ENCODE measurements around the gene SERBP1. TPM values are rescaled to one million over a fixed set of nuclear protein-coding genes. Genes with fewer than 3 reads are reported as not detected.

Gene SERBP1
- total RNA-seq, 4 donors from 2014 or later: 282 to 394 (median 357) TPM

DNA sequence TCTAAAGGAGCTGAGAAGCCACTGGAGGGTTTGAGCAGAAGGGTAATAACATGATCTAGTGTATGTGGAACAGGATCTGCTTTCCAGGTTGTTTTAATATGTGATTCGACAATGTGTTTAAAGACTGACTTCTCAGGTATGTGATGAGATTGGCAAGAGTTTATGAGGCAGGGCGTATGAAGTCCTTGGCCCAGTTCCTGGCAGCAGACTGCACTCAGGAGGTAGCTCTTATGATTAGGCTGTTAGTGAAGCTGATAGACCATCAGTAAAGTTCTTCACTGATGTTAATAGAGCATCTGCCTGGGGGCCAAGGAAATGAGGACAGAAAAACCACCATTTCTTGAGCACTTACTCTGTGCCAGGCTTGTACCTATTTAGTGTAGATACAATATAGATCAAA, 41.9 kb upstream of the SERBP1 start:
- peaks cover 0 to 26% (median 10%) of the 10 kb centered on the region in 3 donors for H3K4me1 ChIP-seq
- H3K4me3 ChIP-seq: no peak overlapping the region
- no peaks in the 10 kb centered on the region for H3K36me3 ChIP-seq
- H3K27me3 ChIP-seq: no peaks in the 10 kb centered on the region
- WGBS, 2 donors: 47 to 56% methylated on average over 1 to 2 of the region's 2 CpGs
- no peak overlapping the region for H3K27ac ChIP-seq
- TF ChIP-seq POLR2A (IDR thresholded peaks at IDR 0.05): no peak
- TF ChIP-seq CTCF (IDR thresholded peaks at IDR 0.05): no peak
- no peak for DNase-seq
- H3K9me3 ChIP-seq: no peaks in the 10 kb centered on the region
- intact Hi-C loops (cut with DNase I): no loop called here

DNA sequence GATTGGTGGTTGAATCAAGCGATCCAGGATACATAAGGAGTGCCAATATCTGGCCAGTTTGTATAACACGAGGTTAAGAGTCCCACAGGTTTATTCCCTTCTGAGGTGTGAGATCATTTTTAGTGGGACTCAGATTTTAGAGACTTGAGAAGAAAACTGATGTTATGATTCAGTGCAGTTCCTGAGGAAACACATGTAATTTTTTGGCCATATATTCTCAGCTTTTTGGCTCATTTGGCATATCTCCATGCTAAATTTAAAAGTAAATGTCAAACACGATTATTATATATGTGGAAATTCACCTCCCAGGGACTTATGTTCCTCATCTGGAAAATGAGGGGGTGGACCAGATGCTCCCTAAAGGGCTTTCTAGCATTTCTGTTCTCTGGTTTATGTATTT, 39.2 kb upstream of the SERBP1 start:
- no peak for DNase-seq
- Histone ChIP-seq H3K4me3 (no peak overlapping the region), H3K27me3 (no peaks in the 10 kb centered on the region), H3K36me3 (no peaks in the 10 kb centered on the region), H3K27ac (no peak overlapping the region), H3K4me1 (peaks cover 0 to 44% (median 17%) of the 10 kb centered on the region in 3 donors), H3K9me3 (no peaks in the 10 kb centered on the region)
- TF ChIP-seq CTCF (IDR thresholded peaks at IDR 0.05) (no peak), POLR2A (IDR thresholded peaks at IDR 0.05) (no peak)
- 42 to 44% methylated on average over 3 of the region's 3 CpGs for WGBS, 2 donors
- intact Hi-C loops (cut with DNase I): no loop called here

DNA sequence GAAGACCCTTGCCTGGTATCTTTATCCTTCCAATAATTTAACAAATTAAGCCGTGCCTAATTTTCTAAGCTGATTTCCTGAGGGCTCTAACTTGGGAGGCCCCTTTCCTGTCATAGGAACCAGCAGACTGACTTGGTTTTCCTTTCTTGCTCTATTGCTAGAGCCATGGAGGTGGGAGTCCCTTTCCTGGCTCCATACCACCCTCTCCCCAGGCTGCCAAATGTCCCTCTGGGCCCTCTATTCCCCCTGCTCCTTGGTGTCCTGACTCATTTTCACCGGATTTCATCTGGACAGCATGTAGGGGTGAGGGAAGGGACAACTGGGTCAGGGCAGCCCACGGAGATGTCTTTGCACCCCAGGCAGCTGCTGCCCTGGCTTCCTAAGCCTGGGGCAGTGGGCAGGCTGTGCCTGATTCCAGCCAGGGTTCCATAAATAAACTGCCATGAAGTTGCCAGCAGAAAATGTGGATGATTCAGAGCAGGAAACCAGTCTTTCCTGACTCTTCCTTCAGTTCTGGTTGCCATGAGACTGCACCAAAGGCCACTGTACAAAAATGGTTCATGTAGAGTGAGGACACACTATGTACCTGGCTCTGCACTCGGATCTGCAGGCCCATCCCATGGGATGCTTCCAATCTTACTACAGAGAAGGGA, 38.0 kb upstream of the SERBP1 start:
- intact Hi-C loops (cut with DNase I): no loop called here
- TF ChIP-seq POLR2A (IDR thresholded peaks at IDR 0.05): no peak
- TF ChIP-seq CTCF (IDR thresholded peaks at IDR 0.05): no peak
- DNase-seq: no peak

DNA sequence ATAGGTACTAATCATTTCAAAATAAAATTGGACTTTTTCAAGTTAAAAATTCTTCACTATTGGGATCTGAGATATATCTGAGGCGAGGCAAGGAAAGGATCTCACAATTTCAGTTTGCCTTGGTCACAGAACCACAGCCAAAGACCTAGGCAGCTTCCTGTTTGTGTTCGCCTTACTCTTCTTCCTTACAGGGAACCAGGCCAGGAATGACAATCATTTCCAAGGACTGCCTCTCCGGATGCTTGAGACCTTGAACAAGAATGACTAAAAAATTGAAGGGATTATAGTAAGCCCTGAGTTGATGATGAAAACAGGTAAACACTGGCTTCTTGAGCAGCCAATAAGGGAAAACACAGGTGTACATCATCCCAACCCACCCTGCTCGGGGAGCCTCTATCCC, 35.2 kb upstream of the SERBP1 start:
- no peak for TF ChIP-seq CTCF (IDR thresholded peaks at IDR 0.05)
- no peak for TF ChIP-seq POLR2A (IDR thresholded peaks at IDR 0.05)
- no peaks in the 10 kb centered on the region for H3K36me3 ChIP-seq
- intact Hi-C loops (cut with DNase I): no loop called here
- peaks cover 0 to 74% (median 26%) of the 10 kb centered on the region in 3 donors for H3K4me1 ChIP-seq
- peak overlapping the region in 2 of 4 donors; percentile 8 to 41 for H3K27ac ChIP-seq
- DNase-seq: no peak
- no peaks in the 10 kb centered on the region for H3K9me3 ChIP-seq
- no peak overlapping the region for H3K4me3 ChIP-seq
- no peaks in the 10 kb centered on the region for H3K27me3 ChIP-seq
- 39 to 61% methylated on average over 4 of the region's 4 CpGs for WGBS, 2 donors

More for the DNA sequence above, 38.0 kb upstream of the SERBP1 start:
- Histone ChIP-seq H3K4me3 (no peak overlapping the region), H3K27me3 (no peaks in the 10 kb centered on the region), H3K4me1 (peaks cover 0 to 57% (median 20%) of the 10 kb centered on the region in 3 donors), H3K36me3 (no peaks in the 10 kb centered on the region), H3K9me3 (no peaks in the 10 kb centered on the region), H3K27ac (no peak overlapping the region)
- WGBS, 2 donors: 35 to 42% methylated on average over 2 to 4 of the region's 4 CpGs

GRCh38 chr1:67464746-67465145, 34.5 kb upstream of the SERBP1 start:
- Histone ChIP-seq H3K27ac (peak overlapping the region in 2 of 4 donors; percentile 55 to 60), H3K4me1 (peaks cover 0 to 80% (median 26%) of the 10 kb centered on the region in 3 donors), H3K36me3 (no peaks in the 10 kb centered on the region), H3K4me3 (no peak overlapping the region), H3K27me3 (no peaks in the 10 kb centered on the region), H3K9me3 (no peaks in the 10 kb centered on the region)
- no peak for DNase-seq
- intact Hi-C loops (cut with DNase I): no loop called here
- no peak for TF ChIP-seq CTCF (IDR thresholded peaks at IDR 0.05)
- TF ChIP-seq POLR2A (IDR thresholded peaks at IDR 0.05): no peak
- 53 to 54% methylated on average over 4 to 5 of the region's 5 CpGs for WGBS, 2 donors
